Mesothelial cell of epicardium (in vitro differentiated cells): ENCODE measurements around the gene ANKK1. TPM values are rescaled to one million over a fixed set of nuclear protein-coding genes. Genes with fewer than 3 reads are reported as not detected.

Source experiments
- DNase-seq, 2 experiments: peaks; one replicate each; pipeline ENCODE4 v3.0.0; 2021; ENCODE audit warnings: low spot score in 2 of 2; ENCODE audit not compliant: unreplicated experiment in 2 of 2
- H3K27ac Mint-ChIP-seq: 2 replicates; pipeline ENCODE4 v1.8.0; 2021; ENCODE audit warnings: mixed read lengths
- H3K27me3 Mint-ChIP-seq: 2 replicates; pipeline ENCODE4 v1.8.0; 2021; ENCODE audit warnings: low read depth, mixed read lengths
- H3K36me3 Mint-ChIP-seq: 2 replicates; pipeline ENCODE4 v1.8.0; 2021; ENCODE audit warnings: mixed read lengths
- H3K4me1 Mint-ChIP-seq: 2 replicates; pipeline ENCODE4 v1.8.0; 2021; ENCODE audit warnings: mixed read lengths
- H3K4me3 Mint-ChIP-seq: 2 replicates; pipeline ENCODE4 v1.8.0; 2021; ENCODE audit warnings: mild to moderate bottlenecking, moderate library complexity, mixed read lengths
- H3K9me3 Mint-ChIP-seq: 2 replicates; pipeline ENCODE4 v1.8.0; 2021; ENCODE audit warnings: mixed read lengths
- total RNA-seq: library from RNA; stranded (reverse); gene quantifications from 3 replicates; pipeline ENCODE4 v1.2.1, GENCODE V29; 2021
- TF ChIP-seq, protein P1 (sequence below): fragments of 200-600 bp; sonication (generic); IDR thresholded peaks from one replicate; pipeline ENCODE4 v1.5.0; 2021; ENCODE audit warnings: antibody characterized with exemption; ENCODE audit not compliant: unreplicated experiment

ANKK1 gene
- total RNA-seq, 1 donor from 2014 or later: 2.8 TPM

- no peak for DNase-seq
- Mint-ChIP-seq H3K36me3 (no peaks in the 10 kb centered on the region), H3K4me1 (peaks cover 2% of the 10 kb centered on the region), H3K27me3 (peaks cover 10% of the 10 kb centered on the region), H3K9me3 (no peaks in the 10 kb centered on the region), H3K4me3 (no peak overlapping the region), H3K27ac (no peak overlapping the region)
- TF ChIP-seq, protein P1, sequence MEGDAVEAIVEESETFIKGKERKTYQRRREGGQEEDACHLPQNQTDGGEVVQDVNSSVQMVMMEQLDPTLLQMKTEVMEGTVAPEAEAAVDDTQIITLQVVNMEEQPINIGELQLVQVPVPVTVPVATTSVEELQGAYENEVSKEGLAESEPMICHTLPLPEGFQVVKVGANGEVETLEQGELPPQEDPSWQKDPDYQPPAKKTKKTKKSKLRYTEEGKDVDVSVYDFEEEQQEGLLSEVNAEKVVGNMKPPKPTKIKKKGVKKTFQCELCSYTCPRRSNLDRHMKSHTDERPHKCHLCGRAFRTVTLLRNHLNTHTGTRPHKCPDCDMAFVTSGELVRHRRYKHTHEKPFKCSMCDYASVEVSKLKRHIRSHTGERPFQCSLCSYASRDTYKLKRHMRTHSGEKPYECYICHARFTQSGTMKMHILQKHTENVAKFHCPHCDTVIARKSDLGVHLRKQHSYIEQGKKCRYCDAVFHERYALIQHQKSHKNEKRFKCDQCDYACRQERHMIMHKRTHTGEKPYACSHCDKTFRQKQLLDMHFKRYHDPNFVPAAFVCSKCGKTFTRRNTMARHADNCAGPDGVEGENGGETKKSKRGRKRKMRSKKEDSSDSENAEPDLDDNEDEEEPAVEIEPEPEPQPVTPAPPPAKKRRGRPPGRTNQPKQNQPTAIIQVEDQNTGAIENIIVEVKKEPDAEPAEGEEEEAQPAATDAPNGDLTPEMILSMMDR: no peak
Measured at GRCh38 chr11:113409526-113409925, 21.9 kb downstream of the ANKK1 start.

- H3K36me3 Mint-ChIP-seq: no peaks in the 10 kb centered on the region
- TF ChIP-seq, protein P1: no peak
- no peak for DNase-seq
- H3K27ac Mint-ChIP-seq: no peak overlapping the region
- peaks cover 2% of the 10 kb centered on the region for H3K4me1 Mint-ChIP-seq
- H3K4me3 Mint-ChIP-seq: no peak overlapping the region
- H3K9me3 Mint-ChIP-seq: no peaks in the 10 kb centered on the region
- H3K27me3 Mint-ChIP-seq: peaks cover 10% of the 10 kb centered on the region
Measured at GRCh38 chr11:113410414-113411135, 23.0 kb downstream of the ANKK1 start.

GRCh38 chr11:113411536-113411935, 24.0 kb downstream of the ANKK1 start:
- Mint-ChIP-seq H3K36me3 (no peaks in the 10 kb centered on the region), H3K9me3 (no peaks in the 10 kb centered on the region), H3K27ac (no peak overlapping the region), H3K27me3 (peaks cover 10% of the 10 kb centered on the region), H3K4me3 (no peak overlapping the region), H3K4me1 (no peaks in the 10 kb centered on the region)
- TF ChIP-seq, protein P1: no peak
- DNase-seq: no peak

DNA sequence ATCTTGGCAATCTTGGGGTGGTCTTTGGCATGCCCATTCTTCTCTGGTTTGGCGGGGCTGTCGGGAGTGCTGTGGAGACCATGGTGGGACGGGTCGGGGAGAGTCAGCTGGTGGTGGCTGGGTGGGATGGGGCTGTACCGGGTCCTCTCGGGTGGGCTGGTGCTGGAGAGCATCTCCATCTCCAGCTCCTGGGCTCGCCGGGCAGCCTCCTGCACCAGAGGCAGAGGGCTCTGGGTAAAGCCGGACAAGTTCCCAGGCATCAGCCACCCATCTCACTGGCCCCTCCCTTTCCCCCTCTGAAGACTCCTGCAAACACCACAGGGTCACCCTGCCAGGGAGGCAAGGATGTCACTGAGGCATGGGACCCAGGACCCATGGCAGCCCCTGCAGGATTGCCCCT, 25.1 kb downstream of the ANKK1 start:
- Mint-ChIP-seq H3K27me3 (peaks cover 10% of the 10 kb centered on the region), H3K4me3 (no peak overlapping the region), H3K36me3 (no peaks in the 10 kb centered on the region), H3K27ac (no peak overlapping the region), H3K9me3 (no peaks in the 10 kb centered on the region), H3K4me1 (no peaks in the 10 kb centered on the region)
- TF ChIP-seq, protein P1: no peak
- DNase-seq: no peak

GRCh38 chr11:113415343-113415742, 27.8 kb downstream of the ANKK1 start:
- no peak for DNase-seq
- no peaks in the 10 kb centered on the region for H3K36me3 Mint-ChIP-seq
- TF ChIP-seq, protein P1: no peak
- no peaks in the 10 kb centered on the region for H3K9me3 Mint-ChIP-seq
- H3K27me3 Mint-ChIP-seq: peaks cover 23% of the 10 kb centered on the region
- no peak overlapping the region for H3K4me3 Mint-ChIP-seq
- H3K27ac Mint-ChIP-seq: no peak overlapping the region
- H3K4me1 Mint-ChIP-seq: no peaks in the 10 kb centered on the region
